Measurements from ENCODE around the gene CYTH1.

DNA sequence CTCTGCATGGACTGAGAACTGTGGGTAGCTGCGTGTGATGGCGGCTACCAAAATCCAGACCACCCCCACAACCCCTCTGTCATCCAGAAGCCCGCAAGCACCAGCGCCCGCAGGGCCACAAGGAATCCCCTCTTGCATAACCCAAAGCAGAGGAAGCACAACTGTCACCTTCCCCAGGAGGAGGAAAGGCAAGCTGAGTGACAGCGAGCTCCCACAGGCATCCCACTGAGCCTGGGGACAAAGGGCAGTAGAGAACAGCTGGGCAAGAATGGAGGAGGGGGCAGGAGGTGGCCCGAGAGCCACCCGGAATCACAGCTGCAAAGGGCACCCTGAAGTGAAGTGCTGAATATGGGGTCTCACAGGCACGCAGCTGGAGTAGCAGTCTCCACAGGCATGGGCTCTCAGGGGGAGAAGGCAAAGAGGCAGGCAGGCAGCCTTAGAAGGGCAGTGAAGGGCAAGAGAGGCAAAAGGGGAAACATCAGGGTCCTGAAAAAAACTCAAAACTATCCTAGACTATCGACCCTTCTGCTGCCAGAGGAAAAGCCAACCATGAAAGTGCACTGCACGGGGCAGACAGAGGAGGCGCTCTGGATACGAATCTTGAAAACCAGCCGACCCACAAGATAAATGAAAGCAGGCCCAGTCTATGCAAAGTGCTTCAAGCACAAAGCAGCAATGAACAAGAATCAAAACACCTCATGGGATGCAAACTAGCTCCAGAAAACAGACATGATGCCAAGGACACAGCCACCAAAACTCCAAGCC is 41.4 kb upstream of the CYTH1 start:
- TF ChIP-seq HDGF (IDR thresholded peaks at IDR 0.05; ENCODE audit: borderline replicate concordance) = no peak
- no peak for TF ChIP-seq L3MBTL2 (conservative IDR thresholded peaks at IDR 0.05)
- no peak for TF ChIP-seq FOXM1 (IDR thresholded peaks at IDR 0.05; ENCODE audit: borderline replicate concordance)
- no peak for TF ChIP-seq ELF4 (IDR thresholded peaks at IDR 0.05)
- TF ChIP-seq FOXA1 (IDR thresholded peaks at IDR 0.05) = no peak
- TF ChIP-seq SP1 (IDR thresholded peaks at IDR 0.05) = no peak
- no peak for TF ChIP-seq BHLHE40 (IDR thresholded peaks at IDR 0.05; ENCODE audit: borderline replicate concordance)

All from HEK293T (cell line).